Measurements from ENCODE around the gene USP32. TPM values are rescaled to one million over a fixed set of nuclear protein-coding genes. Genes with fewer than 3 reads are reported as not detected.

USP32 gene
- polyA plus RNA-seq, 1 donor (not counting 4 experiments of a cell fraction or from before 2014, with no cell fraction given), result 37.6 TPM

GRCh38 chr17:60327134-60327900 lies 64.6 kb downstream of the USP32 start:
- Histone ChIP-seq H4K20me1 (ENCODE audit: control insufficient read depth, extremely low read depth, insufficient read depth, low read length) (peaks cover 6% of the 10 kb centered on the region), H3K27me3 (ENCODE audit: control insufficient read depth, extremely low read depth, insufficient read depth, low read length) (no peaks in the 10 kb centered on the region), H3K36me3 (ENCODE audit: control insufficient read depth in 2 of 2, extremely low read depth in 1 of 2, insufficient read depth in 2 of 2, low read length in 2 of 2) (peaks cover 0 to 1% of the 10 kb centered on the region in 2 experiments), H3K9me1 (ENCODE audit: control insufficient read depth, extremely low read depth, insufficient read depth, low read length) (no peaks in the 10 kb centered on the region), H3K4me1 (ENCODE audit: control insufficient read depth, extremely low read depth, insufficient read depth, low read length) (peaks cover 2% of the 10 kb centered on the region), H3K9ac (ENCODE audit: control insufficient read depth, extremely low read depth, insufficient read depth, low read length) (no peak overlapping the region), H3K4me3 (ENCODE audit: control insufficient read depth in 2 of 3, extremely low read depth in 1 of 3, insufficient read depth in 2 of 3, low read depth in 1 of 3, low read length in 3 of 3) (no peak overlapping the region), H3K27ac (ENCODE audit: control insufficient read depth, insufficient read depth, low read length) (no peak overlapping the region), H3K9me3 (ENCODE audit: control insufficient read depth, low read depth, low read length) (no peaks in the 10 kb centered on the region), H2AFZ (ENCODE audit: control insufficient read depth, low read length) (no peak overlapping the region), H3K79me2 (ENCODE audit: control insufficient read depth, insufficient read depth, low read length) (peaks cover 18% of the 10 kb centered on the region), H3K4me2 (ENCODE audit: control insufficient read depth, extremely low read depth, insufficient read depth, low read depth, low read length) (no peak overlapping the region)
- TF ChIP-seq CTCF (optimal IDR thresholded peaks at IDR 0.05 in 1 of 3, IDR thresholded peaks at IDR 0.05 in 1 of 3, conservative IDR thresholded peaks at IDR 0.05 in 1 of 3; ENCODE audit: extremely low read depth in 1 of 3, insufficient read depth in 2 of 3, low read length in 3 of 3), result no peak
- no peak for TF ChIP-seq EZH2 (IDR thresholded peaks at IDR 0.05; ENCODE audit: low read length)
- DNase-seq (ENCODE audit: low read depth, low spot score) (no peak), FAIRE-seq (no peak)
- dilution Hi-C loops (cut with MboI; ENCODE audit: extremely low pct_ligation_motif_present, low sequenced_read_pairs), result no loop called here

- dilution Hi-C loops (cut with MboI; ENCODE audit: extremely low pct_ligation_motif_present, low sequenced_read_pairs), result no loop called here
- Histone ChIP-seq H3K4me2 (ENCODE audit: control insufficient read depth, extremely low read depth, insufficient read depth, low read depth, low read length) (no peak overlapping the region), H3K27me3 (ENCODE audit: control insufficient read depth, extremely low read depth, insufficient read depth, low read length) (no peaks in the 10 kb centered on the region), H3K4me1 (ENCODE audit: control insufficient read depth, extremely low read depth, insufficient read depth, low read length) (peaks cover 2% of the 10 kb centered on the region), H3K27ac (ENCODE audit: control insufficient read depth, insufficient read depth, low read length) (no peak overlapping the region), H3K9ac (ENCODE audit: control insufficient read depth, extremely low read depth, insufficient read depth, low read length) (no peak overlapping the region), H3K79me2 (ENCODE audit: control insufficient read depth, insufficient read depth, low read length) (peaks cover 22% of the 10 kb centered on the region), H2AFZ (ENCODE audit: control insufficient read depth, low read length) (no peak overlapping the region), H3K4me3 (ENCODE audit: control insufficient read depth in 2 of 3, extremely low read depth in 1 of 3, insufficient read depth in 2 of 3, low read depth in 1 of 3, low read length in 3 of 3) (no peak overlapping the region), H4K20me1 (ENCODE audit: control insufficient read depth, extremely low read depth, insufficient read depth, low read length) (peaks cover 6% of the 10 kb centered on the region), H3K9me3 (ENCODE audit: control insufficient read depth, low read depth, low read length) (no peaks in the 10 kb centered on the region), H3K36me3 (ENCODE audit: control insufficient read depth in 2 of 2, extremely low read depth in 1 of 2, insufficient read depth in 2 of 2, low read length in 2 of 2) (peaks cover 0 to 1% of the 10 kb centered on the region in 2 experiments), H3K9me1 (ENCODE audit: control insufficient read depth, extremely low read depth, insufficient read depth, low read length) (no peaks in the 10 kb centered on the region)
- FAIRE-seq (no peak), DNase-seq (ENCODE audit: low read depth, low spot score) (no peak)
- TF ChIP-seq EZH2 (IDR thresholded peaks at IDR 0.05; ENCODE audit: low read length), result no peak
- no peak for TF ChIP-seq CTCF (optimal IDR thresholded peaks at IDR 0.05 in 1 of 3, IDR thresholded peaks at IDR 0.05 in 1 of 3, conservative IDR thresholded peaks at IDR 0.05 in 1 of 3; ENCODE audit: extremely low read depth in 1 of 3, insufficient read depth in 2 of 3, low read length in 3 of 3)
Observed at GRCh38 chr17:60326702-60327101, 65.2 kb downstream of the USP32 start.
